HG02884 (cell line): ENCODE data around the gene TRMT44.
A peak's percentile ranks its signal among the peaks of the same experiment; 100 is the strongest.
"Not testable (repeated sequence)": the region's sequence is repeated elsewhere in the genome, so short reads cannot be mapped to it uniquely, and the experiment has no call there.

Source experiments
- ATAC-seq: cut with Tn5 transposase; IDR thresholded peaks from one replicate; pipeline ENCODE4 v1.9.1; 2021; ENCODE audit warnings: mild to moderate bottlenecking, moderate library complexity; ENCODE audit not compliant: unreplicated experiment

The TRMT44 gene

GRCh38 chr4:8467016-8467415 lies 26.4 kb downstream of the TRMT44 start:
- ATAC-seq = no peak

- peak; percentile 70 for ATAC-seq
Observed at GRCh38 chr4:8468746-8469535, 28.4 kb downstream of the TRMT44 start.

- no peak for ATAC-seq
Observed at GRCh38 chr4:8469550-8469949, 29.0 kb downstream of the TRMT44 start.

- no peak for ATAC-seq
Observed at GRCh38 chr4:8470451-8471024, 30.0 kb downstream of the TRMT44 start.

- no peak for ATAC-seq
Observed at GRCh38 chr4:8471211-8471875, 30.8 kb downstream of the TRMT44 start.

- no peak for ATAC-seq
Observed at GRCh38 chr4:8472158-8472688, 31.6 kb downstream of the TRMT44 start.

GRCh38 chr4:8472689-8473197 lies 32.2 kb downstream of the TRMT44 start:
- no peak for ATAC-seq

- ATAC-seq = no peak
Observed at GRCh38 chr4:8473198-8473919, 32.8 kb downstream of the TRMT44 start.

GRCh38 chr4:8473920-8474590 lies 33.5 kb downstream of the TRMT44 start:
- ATAC-seq = no peak

GRCh38 chr4:8474856-8475255 lies 34.3 kb downstream of the TRMT44 start:
- no peak for ATAC-seq

- no peak for ATAC-seq
Observed at GRCh38 chr4:8475751-8476575, 35.4 kb downstream of the TRMT44 start.

GRCh38 chr4:8477095-8477635 lies 36.6 kb downstream of the TRMT44 start:
- no peak for ATAC-seq

- no peak for ATAC-seq
Observed at GRCh38 chr4:8477676-8478075, 37.1 kb downstream of the TRMT44 start.

GRCh38 chr4:8478371-8478770 lies 37.8 kb downstream of the TRMT44 start:
- ATAC-seq = no peak

- no peak for ATAC-seq
Observed at GRCh38 chr4:8478801-8479744, 38.5 kb downstream of the TRMT44 start.

- ATAC-seq = no peak
Observed at GRCh38 chr4:8480221-8480620, 39.6 kb downstream of the TRMT44 start.

GRCh38 chr4:8486643-8487042 lies 46.1 kb downstream of the TRMT44 start:
- ATAC-seq = not testable (repeated sequence)

GRCh38 chr4:8488791-8489369 lies 48.3 kb downstream of the TRMT44 start:
- ATAC-seq = no peak
